Endothelial cell of umbilical vein (primary cell): ENCODE measurements around the gene CDC40.
"Not testable (repeated sequence)": the region's sequence is repeated elsewhere in the genome, so short reads cannot be mapped to it uniquely, and the experiment has no call there.

Experiments used
- EZH2 ChIP-seq: IDR thresholded peaks from 2 replicates; pipeline ENCODE4 v1.6.1; 2012; ENCODE audit warnings: borderline replicate concordance, low read depth, mild to moderate bottlenecking, moderate library complexity, low read length, inconsistent platforms; ENCODE audit not compliant: severe bottlenecking
- FOS ChIP-seq: IDR thresholded peaks from 2 replicates; pipeline ENCODE4 v1.6.1; 2011; ENCODE audit warnings: mild to moderate bottlenecking, low read length, moderate library complexity, borderline replicate concordance; ENCODE audit not compliant: insufficient read depth
- MYC ChIP-seq: IDR thresholded peaks from one replicate; pipeline ENCODE4 v1.6.1; 2011; ENCODE audit warnings: mild to moderate bottlenecking, low read depth, low read length
- POLR2A ChIP-seq: IDR thresholded peaks from 2 replicates; pipeline ENCODE4 v1.6.1; 2012; ENCODE audit warnings: low read depth, mild to moderate bottlenecking, control low read depth, low read length
- TF ChIP-seq, protein P1 (sequence below), 2 donors: IDR thresholded peaks; 1 replicate in 1 of 2; 2 replicates in 1 of 2; pipeline ENCODE4 v1.5.1; 2011; ENCODE audit warnings: low read length in 2 of 2, mild to moderate bottlenecking in 2 of 2, moderate library complexity in 2 of 2, control low read depth in 1 of 2, inconsistent platforms in 1 of 2, low read depth in 1 of 2; ENCODE audit not compliant: insufficient read depth in 1 of 2; ENCODE audit errors: extremely low read depth in 1 of 2
- TF ChIP-seq, protein P2 (sequence below): IDR thresholded peaks from 2 replicates; pipeline ENCODE4 v1.6.1; 2011; ENCODE audit not compliant: insufficient read depth, insufficient read length

DNA sequence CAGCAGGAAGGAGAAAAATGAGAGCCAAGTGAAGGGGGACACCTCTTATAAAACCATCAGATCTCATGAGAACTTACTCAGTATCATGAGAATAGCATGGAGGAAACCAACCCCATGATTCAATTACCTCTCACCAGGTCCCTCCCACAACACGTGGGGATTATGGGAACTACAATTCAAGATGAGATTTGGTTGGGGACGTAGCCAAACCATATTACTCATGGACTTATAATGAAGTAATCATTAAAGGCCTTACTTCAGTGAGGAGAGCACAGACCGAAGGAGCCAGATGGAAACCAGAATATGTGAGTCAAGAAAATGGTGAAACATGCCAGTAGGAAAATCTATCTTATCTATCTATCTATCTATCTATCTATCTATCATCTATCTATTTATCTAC is 64.4 kb downstream of the CDC40 start:
- TF ChIP-seq EZH2, POLR2A, FOS, MYC: not testable (repeated sequence)
- TF ChIP-seq, protein P1, sequence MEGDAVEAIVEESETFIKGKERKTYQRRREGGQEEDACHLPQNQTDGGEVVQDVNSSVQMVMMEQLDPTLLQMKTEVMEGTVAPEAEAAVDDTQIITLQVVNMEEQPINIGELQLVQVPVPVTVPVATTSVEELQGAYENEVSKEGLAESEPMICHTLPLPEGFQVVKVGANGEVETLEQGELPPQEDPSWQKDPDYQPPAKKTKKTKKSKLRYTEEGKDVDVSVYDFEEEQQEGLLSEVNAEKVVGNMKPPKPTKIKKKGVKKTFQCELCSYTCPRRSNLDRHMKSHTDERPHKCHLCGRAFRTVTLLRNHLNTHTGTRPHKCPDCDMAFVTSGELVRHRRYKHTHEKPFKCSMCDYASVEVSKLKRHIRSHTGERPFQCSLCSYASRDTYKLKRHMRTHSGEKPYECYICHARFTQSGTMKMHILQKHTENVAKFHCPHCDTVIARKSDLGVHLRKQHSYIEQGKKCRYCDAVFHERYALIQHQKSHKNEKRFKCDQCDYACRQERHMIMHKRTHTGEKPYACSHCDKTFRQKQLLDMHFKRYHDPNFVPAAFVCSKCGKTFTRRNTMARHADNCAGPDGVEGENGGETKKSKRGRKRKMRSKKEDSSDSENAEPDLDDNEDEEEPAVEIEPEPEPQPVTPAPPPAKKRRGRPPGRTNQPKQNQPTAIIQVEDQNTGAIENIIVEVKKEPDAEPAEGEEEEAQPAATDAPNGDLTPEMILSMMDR (IDR thresholded peaks at IDR 0.05; ENCODE audit: extremely low read depth in 1 of 2, insufficient read depth in 1 of 2, low read depth in 1 of 2, low read length in 2 of 2): not testable (repeated sequence)
- TF ChIP-seq, protein P2, sequence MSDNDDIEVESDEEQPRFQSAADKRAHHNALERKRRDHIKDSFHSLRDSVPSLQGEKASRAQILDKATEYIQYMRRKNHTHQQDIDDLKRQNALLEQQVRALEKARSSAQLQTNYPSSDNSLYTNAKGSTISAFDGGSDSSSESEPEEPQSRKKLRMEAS: not testable (repeated sequence)
